Sigmoid colon (tissue), 7 donors: ENCODE results near the gene PLCL1. TPM values are rescaled to one million over a fixed set of nuclear protein-coding genes. Genes with fewer than 3 reads are reported as not detected.

Experiments
- DNase-seq: peaks from one replicate; pipeline ENCODE4 v3.0.0-alpha.2; 2019
- H3K27ac ChIP-seq, 4 donors: fragments of 200-600 bp; sonication (generic); one replicate each; pipeline ENCODE4 v1.5.1; 2016 to 2019; ENCODE audit warnings: mild to moderate bottlenecking in 1 of 4
- H3K27me3 ChIP-seq, 3 donors: fragments of 200-600 bp; sonication (generic); one replicate each; pipeline ENCODE4 v1.5.1; 2019; ENCODE audit warnings: mild to moderate bottlenecking in 1 of 3
- H3K36me3 ChIP-seq, 4 donors: fragments of 200-600 bp; sonication (generic); one replicate each; pipeline ENCODE4 v1.5.1; 2016 to 2019
- H3K4me1 ChIP-seq, 4 donors: fragments of 200-600 bp; sonication (generic); one replicate each; pipeline ENCODE4 v1.5.1; 2017 to 2019
- H3K4me3 ChIP-seq, 4 donors: fragments of 200-600 bp; sonication (generic); one replicate each; pipeline ENCODE4 v1.5.1; 2017 to 2019; ENCODE audit warnings: mild to moderate bottlenecking in 2 of 4, moderate library complexity in 1 of 4
- H3K9me3 ChIP-seq, 4 donors: fragments of 200-600 bp in 3 of 4; sonication (generic) in 3 of 4; one replicate each; pipeline versions ENCODE4 v1.5.1 to v1.6.1; 2013 to 2019
- CTCF ChIP-seq, 4 experiments: fragments of 450-650 bp in 3 of 4; fragments of 200-600 bp in 1 of 4; IDR thresholded peaks; one replicate each; pipeline ENCODE4 v1.5.1; 2016 to 2019; ENCODE audit warnings: antibody characterized with exemption in 4 of 4, mild to moderate bottlenecking in 3 of 4, moderate library complexity in 2 of 4
- EP300 ChIP-seq, 4 donors: sonication (generic); formaldehyde crosslinking; IDR thresholded peaks; one replicate each; pipeline ENCODE4 v1.6.1; 2017; ENCODE audit warnings: antibody characterized with exemption in 4 of 4
- POLR2A ChIP-seq, 2 donors: fragments of 450-650 bp; IDR thresholded peaks; one replicate each; pipeline ENCODE4 v1.6.1; 2016; ENCODE audit warnings: antibody characterized with exemption in 2 of 2, mild to moderate bottlenecking in 2 of 2, moderate library complexity in 2 of 2
- POLR2AphosphoS5 ChIP-seq, 4 donors: sonication (generic); formaldehyde crosslinking; IDR thresholded peaks; one replicate each; pipeline ENCODE4 v1.6.1; 2017; ENCODE audit warnings: antibody characterized with exemption in 4 of 4
- WGBS, 2 donors: extraction: QIAGEN DNeasy Blood & Tissue Kit; methylation state at CpG; one replicate each; pipeline ENCODE4 v1.1.7; 2013; 5-methylcytosine and 5-hydroxymethylcytosine counted together
- intact Hi-C: fragments of 100-400 bp; cut with DNase I; formaldehyde crosslinking; loops from one replicate; pipeline ENCODE4 v1.15.1; 2023
- polyA plus RNA-seq, 3 donors: library from polyadenylated mRNA; stranded (reverse); fragments of 200-250 nt; gene quantifications; one replicate each; pipeline ENCODE4 v1.2.3, GENCODE V29; 2013
- total RNA-seq, 4 donors: library from RNA; depleted of rRNA; stranded (reverse); fragments of >200 nt; gene quantifications; one replicate each; pipeline ENCODE4 v1.1.0, GENCODE V29; 2016
- donor health status: healthy with polysubstance abuse.
- donor health status: Bipolar disorder and iron deficiency.
- donor health status: healthy.

Gene PLCL1
- total and polyA plus RNA-seq, 7 donors: 0.69 to 20.0 (median 13.6) TPM

GRCh38 chr2:197952540-197953202 is 148.3 kb downstream of the PLCL1 start:
- no peak for DNase-seq
- TF ChIP-seq EP300 (IDR thresholded peaks at IDR 0.05) (no peak), CTCF (IDR thresholded peaks at IDR 0.05) (no peak)
- WGBS, 2 donors: 89 to 90% methylated on average over 5 of the region's 5 CpGs
- Histone ChIP-seq H3K27ac (no peak overlapping the region), H3K9me3 (no peaks in the 10 kb centered on the region), H3K27me3 (no peaks in the 10 kb centered on the region), H3K4me3 (no peak overlapping the region), H3K4me1 (peaks cover 0 to 27% (median 11%) of the 10 kb centered on the region in 4 donors), H3K36me3 (no peaks in the 10 kb centered on the region)
- intact Hi-C loops: no loop called here

GRCh38 chr2:197954328-197954727 is 149.9 kb downstream of the PLCL1 start:
- TF ChIP-seq CTCF (IDR thresholded peaks at IDR 0.05): no peak
- no peak for TF ChIP-seq EP300 (IDR thresholded peaks at IDR 0.05)
- TF ChIP-seq POLR2A (IDR thresholded peaks at IDR 0.05): no peak
- TF ChIP-seq POLR2AphosphoS5 (IDR thresholded peaks at IDR 0.05): no peak
- intact Hi-C loops: no loop called here
- H3K27ac ChIP-seq: no peak overlapping the region

GRCh38 chr2:197958592-197959150 is 154.3 kb downstream of the PLCL1 start:
- Histone ChIP-seq H3K4me1 (peaks cover 0 to 17% (median 7%) of the 10 kb centered on the region in 4 donors), H3K9me3 (no peaks in the 10 kb centered on the region), H3K4me3 (no peak overlapping the region), H3K27ac (no peak overlapping the region), H3K36me3 (no peaks in the 10 kb centered on the region), H3K27me3 (no peaks in the 10 kb centered on the region)
- intact Hi-C loops: no loop called here
- 89 to 90% methylated on average over 3 of the region's 3 CpGs for WGBS, 2 donors
- DNase-seq: no peak
- no peak for TF ChIP-seq POLR2AphosphoS5 (IDR thresholded peaks at IDR 0.05)
- TF ChIP-seq CTCF (IDR thresholded peaks at IDR 0.05): no peak
- no peak for TF ChIP-seq POLR2A (IDR thresholded peaks at IDR 0.05)
- TF ChIP-seq EP300 (IDR thresholded peaks at IDR 0.05): no peak

More at GRCh38 chr2:197954328-197954727, 149.9 kb downstream of the PLCL1 start:
- WGBS, 2 donors: 74 to 86% methylated on average over 4 of the region's 4 CpGs
- Histone ChIP-seq H3K36me3 (no peaks in the 10 kb centered on the region), H3K4me3 (no peak overlapping the region), H3K4me1 (peaks cover 0 to 33% (median 18%) of the 10 kb centered on the region in 4 donors), H3K27me3 (no peaks in the 10 kb centered on the region), H3K9me3 (no peaks in the 10 kb centered on the region)
- no peak for DNase-seq

- H3K4me3 ChIP-seq: no peak overlapping the region
- TF ChIP-seq POLR2AphosphoS5 (IDR thresholded peaks at IDR 0.05): no peak
- no peak for TF ChIP-seq EP300 (IDR thresholded peaks at IDR 0.05)
- no peak for TF ChIP-seq CTCF (IDR thresholded peaks at IDR 0.05)
- no peak for TF ChIP-seq POLR2A (IDR thresholded peaks at IDR 0.05)
- 84 to 86% methylated on average over 1 of the region's 1 CpG for WGBS, 2 donors
- peaks cover 0 to 2% (median 0%) of the 10 kb centered on the region in 4 donors for H3K9me3 ChIP-seq
- no peaks in the 10 kb centered on the region for H3K36me3 ChIP-seq
- no peak overlapping the region for H3K27ac ChIP-seq
- no peaks in the 10 kb centered on the region for H3K27me3 ChIP-seq
- no peak for DNase-seq
- intact Hi-C loops: no loop called here
- H3K4me1 ChIP-seq: peaks cover 0 to 17% (median 7%) of the 10 kb centered on the region in 4 donors
Observed at GRCh38 chr2:197959383-197959782, 155.0 kb downstream of the PLCL1 start.
